PC-3 (cell line): ENCODE data around the gene IARS2.

Experiments
- CTCF ChIP-seq: fragments of 300-600 bp; sonication (generic); conservative IDR thresholded peaks from 2 replicates; pipeline ENCODE4 v1.5.1; 2017; ENCODE audit warnings: antibody characterized with exemption, low read depth, mild to moderate bottlenecking, low read length
- EZH2 ChIP-seq: fragments of 300-600 bp; sonication (generic); IDR thresholded peaks from one replicate; pipeline ENCODE4 v1.6.1; 2017; ENCODE audit warnings: antibody characterized with exemption, mild to moderate bottlenecking, low read length; ENCODE audit not compliant: unreplicated experiment

GRCh38 chr1:220092694-220093093 lies 1.2 kb upstream of the IARS2 start:
- TF ChIP-seq EZH2 (no peak), CTCF (no peak)
